Upper lobe of right lung (tissue), 1 donor: ENCODE measurements around the gene TENM4. TPM values are rescaled to one million over a fixed set of nuclear protein-coding genes. Genes with fewer than 3 reads are reported as not detected.

Experiments used
- ATAC-seq: fragments of 200-7000 bp; cut with Tn5 transposase; one replicate; pipeline ENCODE4 v1.9.1; 2020; ENCODE audit warnings: mild to moderate bottlenecking, moderate library complexity
- DNase-seq: peaks from one replicate; pipeline ENCODE4 v3.0.0-alpha.2; 2020
- H3K27ac ChIP-seq: fragments of 200-600 bp; one replicate; pipeline ENCODE4 v1.8.0; 2022
- H3K27me3 ChIP-seq: fragments of 200-600 bp; one replicate; pipeline ENCODE4 v1.8.0; 2022; ENCODE audit warnings: mild to moderate bottlenecking
- H3K36me3 ChIP-seq: fragments of 200-600 bp; one replicate; pipeline ENCODE4 v1.8.0; 2022
- H3K4me1 ChIP-seq: fragments of 200-600 bp; one replicate; pipeline ENCODE4 v1.8.0; 2022
- H3K4me3 ChIP-seq: fragments of 200-600 bp; one replicate; pipeline ENCODE4 v1.8.0; 2022; ENCODE audit warnings: mild to moderate bottlenecking
- H3K9me3 ChIP-seq: fragments of 200-600 bp; one replicate; pipeline ENCODE4 v1.8.0; 2022
- CTCF ChIP-seq: fragments of 200-600 bp; IDR thresholded peaks from one replicate; pipeline ENCODE4 v1.8.0; 2022; ENCODE audit warnings: antibody characterized with exemption
- intact Hi-C: fragments of 100-400 bp; cut with DNase I; formaldehyde crosslinking; loops from one replicate; pipeline ENCODE4 v1.11.0; 2022
- total RNA-seq: library from RNA; stranded (reverse); fragmentation: NEBNext Ultra II Directional; extraction: Animal tissue kit (Norgen Biotek cat#: 25700); gene quantifications from one replicate; pipeline ENCODE4 v1.2.1, GENCODE V29; 2021
- donor health status: DM: no; HTN: yes; CAD: no; lungs with severe emphysema.

TENM4 gene
- total RNA-seq, 1 donor from 2014 or later = 4.3 TPM

DNA sequence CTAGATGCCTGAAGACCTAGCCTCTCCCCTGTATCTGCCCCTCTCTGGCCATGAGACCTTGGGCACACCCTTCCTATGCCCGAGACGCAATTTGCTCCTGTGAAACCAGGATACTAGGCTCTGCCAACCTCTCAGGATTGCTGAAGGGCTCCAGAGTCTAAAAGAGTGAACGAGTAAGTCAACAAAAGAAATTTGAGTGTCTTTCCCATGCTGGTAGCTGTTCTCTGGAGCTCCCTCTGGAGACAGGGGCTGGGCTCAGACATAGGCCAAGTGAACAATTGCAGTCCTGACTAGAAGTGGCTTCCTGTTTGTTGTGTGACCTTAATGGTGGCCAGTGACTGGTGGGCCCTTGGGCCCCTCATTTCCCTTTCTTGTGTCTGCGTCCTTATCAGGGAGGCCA is 677.2 kb downstream of the TENM4 start:
- no peaks in the 10 kb centered on the region for H3K36me3 ChIP-seq
- ATAC-seq (peak; percentile 84), DNase-seq (no peak)
- no peak for TF ChIP-seq CTCF
- no peak overlapping the region for H3K27ac ChIP-seq
- no peak overlapping the region for H3K4me3 ChIP-seq
- no peaks in the 10 kb centered on the region for H3K4me1 ChIP-seq
- intact Hi-C loops = no loop called here
- H3K27me3 ChIP-seq = no peaks in the 10 kb centered on the region
- no peaks in the 10 kb centered on the region for H3K9me3 ChIP-seq

GRCh38 chr11:78762105-78762504 is 678.7 kb downstream of the TENM4 start:
- no peak overlapping the region for H3K27ac ChIP-seq
- DNase-seq = no peak
- TF ChIP-seq CTCF = no peak
- intact Hi-C loops = no loop called here
- H3K36me3 ChIP-seq = no peaks in the 10 kb centered on the region
- no peak for ATAC-seq
- H3K27me3 ChIP-seq = no peaks in the 10 kb centered on the region
- no peaks in the 10 kb centered on the region for H3K4me1 ChIP-seq
- no peaks in the 10 kb centered on the region for H3K9me3 ChIP-seq
- H3K4me3 ChIP-seq = no peak overlapping the region

DNA sequence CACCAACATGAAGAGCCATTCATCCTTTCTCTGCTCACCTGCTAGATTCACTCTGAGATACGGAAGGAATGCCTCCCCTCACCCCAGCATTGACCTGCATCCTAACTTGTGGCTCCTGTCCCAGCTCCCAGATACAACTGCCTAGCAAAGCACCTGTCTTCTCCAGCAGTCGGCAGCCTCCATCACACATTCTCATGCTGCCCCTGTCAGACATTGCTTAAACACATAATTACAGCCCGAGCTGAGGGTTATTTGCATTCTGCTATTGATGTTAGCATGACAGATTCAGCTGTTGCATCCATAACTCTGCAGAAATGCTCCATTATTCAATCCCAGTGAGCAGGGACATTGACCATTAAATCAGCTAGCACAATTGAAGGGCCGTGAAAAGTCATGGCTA is 681.8 kb downstream of the TENM4 start:
- Histone ChIP-seq H3K36me3 (no peaks in the 10 kb centered on the region), H3K27ac (no peak overlapping the region), H3K4me1 (no peaks in the 10 kb centered on the region), H3K27me3 (no peaks in the 10 kb centered on the region), H3K9me3 (no peaks in the 10 kb centered on the region), H3K4me3 (no peak overlapping the region)
- TF ChIP-seq CTCF = no peak
- DNase-seq = no peak
- no peak for ATAC-seq
- intact Hi-C loops = no loop called here

- H3K27me3 ChIP-seq = no peaks in the 10 kb centered on the region
- ATAC-seq (no peak), DNase-seq (no peak)
- H3K4me1 ChIP-seq = no peaks in the 10 kb centered on the region
- H3K9me3 ChIP-seq = no peaks in the 10 kb centered on the region
- H3K4me3 ChIP-seq = no peak overlapping the region
- no peak for TF ChIP-seq CTCF
- H3K27ac ChIP-seq = no peak overlapping the region
- intact Hi-C loops = no loop called here
- H3K36me3 ChIP-seq = no peaks in the 10 kb centered on the region
Measured at GRCh38 chr11:78753297-78753696, 687.5 kb downstream of the TENM4 start.

GRCh38 chr11:78752494-78752893 is 688.3 kb downstream of the TENM4 start:
- intact Hi-C loops = no loop called here
- ATAC-seq (no peak), DNase-seq (no peak)
- no peak for TF ChIP-seq CTCF
- Histone ChIP-seq H3K9me3 (no peaks in the 10 kb centered on the region), H3K27me3 (no peaks in the 10 kb centered on the region), H3K4me1 (no peaks in the 10 kb centered on the region), H3K4me3 (no peak overlapping the region), H3K27ac (no peak overlapping the region), H3K36me3 (no peaks in the 10 kb centered on the region)
